ENCODE results near the gene KLHDC8B. TPM values are rescaled to one million over a fixed set of nuclear protein-coding genes. Genes with fewer than 3 reads are reported as not detected.
A peak's percentile ranks its signal among the peaks of the same experiment; 100 is the strongest.

The KLHDC8B gene
- polyA plus RNA-seq, 3 donors = 7.5 to 16.7 (median 12.9) TPM

GRCh38 chr3:49122451-49122850, 48.9 kb upstream of the KLHDC8B start:
- Histone ChIP-seq H3K36me3 (replicated peaks in 1 of 2; ENCODE audit: control insufficient read depth in 1 of 2, insufficient read depth in 2 of 2, low read length in 2 of 2) (peaks cover 17 to 19% of the 10 kb centered on the region in 2 donors), H3K4me1 (ENCODE audit: control insufficient read depth in 1 of 2, insufficient read depth in 2 of 2, low read length in 2 of 2) (peaks cover 16 to 23% of the 10 kb centered on the region in 2 donors), H3K9me3 (replicated peaks in 1 of 2; ENCODE audit: control insufficient read depth in 1 of 2, insufficient read depth in 1 of 2, low read length in 2 of 2) (no peaks in the 10 kb centered on the region), H3K27ac (ENCODE audit: low read depth in 1 of 2, low read length in 2 of 2) (no peak overlapping the region), H3K9ac (ENCODE audit: insufficient read depth, low read length, poor library complexity, severe bottlenecking) (no peak overlapping the region), H2AFZ (ENCODE audit: insufficient read depth, low read depth, low read length, poor library complexity, severe bottlenecking) (no peak overlapping the region), H3K27me3 (ENCODE audit: control insufficient read depth in 2 of 2, insufficient read depth in 2 of 2, low read length in 2 of 2) (no peaks in the 10 kb centered on the region), H3K4me3 (replicated peaks in 1 of 3; ENCODE audit: low read depth in 2 of 3, low read length in 3 of 3) (no peak overlapping the region), H4K20me1 (ENCODE audit: insufficient read depth, low read length) (peaks cover 3% of the 10 kb centered on the region), H3K79me2 (ENCODE audit: insufficient read depth, low read length) (peaks cover 22% of the 10 kb centered on the region), H3K4me2 (replicated peaks; ENCODE audit: extremely low read depth, low read length, poor library complexity, severe bottlenecking) (no peak overlapping the region)
- Mint-ChIP-seq H3K9me3 (peaks cover 0 to 2% (median 0%) of the 10 kb centered on the region in 7 donors), H3K4me3 (peak overlapping the region in 1 of 2 donors; percentile 0), H3K4me1 (peaks cover 11% of the 10 kb centered on the region), H3K27me3 (ENCODE audit: low read depth in 3 of 3) (no peaks in the 10 kb centered on the region), H3K27ac (peak overlapping the region in 1 of 7 donors; percentile 6), H3K36me3 (peaks cover 13 to 17% of the 10 kb centered on the region in 2 donors)
- DNase-seq = no peak
- intact Hi-C loops (cut with micrococcal nuclease) = no loop called here
- 89% methylated on average over 7 of the region's 7 CpGs for WGBS (ENCODE audit: insufficient coverage)
- TF ChIP-seq CTCF (IDR thresholded peaks at IDR 0.05) = no peak

- Mint-ChIP-seq H3K4me1 (peaks cover 11% of the 10 kb centered on the region), H3K4me3 (no peak overlapping the region), H3K27me3 (ENCODE audit: low read depth in 3 of 3) (no peaks in the 10 kb centered on the region), H3K9me3 (peaks cover 0 to 2% (median 0%) of the 10 kb centered on the region in 7 donors), H3K36me3 (peaks cover 7 to 11% of the 10 kb centered on the region in 2 donors), H3K27ac (no peak overlapping the region)
- no peak for DNase-seq
- Histone ChIP-seq H3K9ac (ENCODE audit: insufficient read depth, low read length, poor library complexity, severe bottlenecking) (no peak overlapping the region), H3K4me2 (replicated peaks; ENCODE audit: extremely low read depth, low read length, poor library complexity, severe bottlenecking) (no peak overlapping the region), H3K27me3 (ENCODE audit: control insufficient read depth in 2 of 2, insufficient read depth in 2 of 2, low read length in 2 of 2) (no peaks in the 10 kb centered on the region), H3K36me3 (replicated peaks in 1 of 2; ENCODE audit: control insufficient read depth in 1 of 2, insufficient read depth in 2 of 2, low read length in 2 of 2) (peaks cover 11 to 14% of the 10 kb centered on the region in 2 donors), H3K27ac (ENCODE audit: low read depth in 1 of 2, low read length in 2 of 2) (no peak overlapping the region), H3K9me3 (replicated peaks in 1 of 2; ENCODE audit: control insufficient read depth in 1 of 2, insufficient read depth in 1 of 2, low read length in 2 of 2) (no peaks in the 10 kb centered on the region), H3K79me2 (ENCODE audit: insufficient read depth, low read length) (peaks cover 22% of the 10 kb centered on the region), H2AFZ (ENCODE audit: insufficient read depth, low read depth, low read length, poor library complexity, severe bottlenecking) (no peak overlapping the region), H3K4me1 (ENCODE audit: control insufficient read depth in 1 of 2, insufficient read depth in 2 of 2, low read length in 2 of 2) (peaks cover 16 to 23% of the 10 kb centered on the region in 2 donors), H3K4me3 (replicated peaks in 1 of 3; ENCODE audit: low read depth in 2 of 3, low read length in 3 of 3) (no peak overlapping the region), H4K20me1 (ENCODE audit: insufficient read depth, low read length) (no peaks in the 10 kb centered on the region)
- WGBS (ENCODE audit: insufficient coverage) = 98% methylated on average over 17 of the region's 17 CpGs
- intact Hi-C loops (cut with micrococcal nuclease) = no loop called here
- no peak for TF ChIP-seq CTCF (IDR thresholded peaks at IDR 0.05)
Observed at GRCh38 chr3:49122886-49123545, 48.4 kb upstream of the KLHDC8B start.

Measured in CD14-positive monocyte (primary cell).